Esophagus muscularis mucosa (tissue), 4 donors: ENCODE data around the gene LETM1. TPM values are rescaled to one million over a fixed set of nuclear protein-coding genes. Genes with fewer than 3 reads are reported as not detected.

Experiments
- DNase-seq: peaks from one replicate; pipeline ENCODE4 v3.0.0-alpha.2; 2017; ENCODE audit errors: extremely low spot score
- H3K27ac ChIP-seq, 4 donors: fragments of 200-600 bp; sonication (generic); replicated peaks in 1 of 4; 1 replicate in 3 of 4; 2 replicates in 1 of 4; pipeline ENCODE4 v1.5.1; 2016 to 2019; ENCODE audit warnings: mild to moderate bottlenecking in 1 of 4
- H3K27me3 ChIP-seq, 4 donors: fragments of 200-600 bp; sonication (generic); one replicate each; pipeline versions ENCODE4 v1.5.1 to v1.6.0; 2016 to 2019
- H3K36me3 ChIP-seq, 4 donors: fragments of 200-600 bp; sonication (generic); one replicate each; pipeline ENCODE4 v1.5.1; 2016 to 2019
- H3K4me1 ChIP-seq, 4 donors: fragments of 200-600 bp; sonication (generic); one replicate each; pipeline ENCODE4 v1.5.1; 2016 to 2019
- H3K4me3 ChIP-seq, 4 donors: fragments of 200-600 bp; sonication (generic); 1 replicate in 2 of 4; 2 replicates in 2 of 4; pipeline ENCODE4 v1.5.1; 2016 to 2019; ENCODE audit warnings: mild to moderate bottlenecking in 4 of 4, moderate library complexity in 1 of 4
- H3K9me3 ChIP-seq, 4 donors: fragments of 200-600 bp; sonication (generic); 1 replicate in 3 of 4; 2 replicates in 1 of 4; pipeline ENCODE4 v1.5.1; 2016 to 2019
- EP300 ChIP-seq: sonication (generic); formaldehyde crosslinking; IDR thresholded peaks from one replicate; pipeline ENCODE4 v1.6.1; 2017; ENCODE audit warnings: antibody characterized with exemption
- POLR2A ChIP-seq: fragments of 450-650 bp; IDR thresholded peaks from one replicate; pipeline ENCODE4 v1.6.1; 2017; ENCODE audit warnings: antibody characterized with exemption, moderate library complexity, mild to moderate bottlenecking, low read depth
- POLR2AphosphoS5 ChIP-seq, 2 donors: sonication (generic); formaldehyde crosslinking; IDR thresholded peaks; one replicate each; pipeline ENCODE4 v1.6.1; 2017; ENCODE audit warnings: antibody characterized with exemption in 2 of 2
- WGBS: methylation state at CpG from one replicate; pipeline ENCODE4 v1.1.5; 2018; 5-methylcytosine and 5-hydroxymethylcytosine counted together
- intact Hi-C: fragments of 100-400 bp; cut with DNase I; formaldehyde crosslinking; loops from one replicate; pipeline ENCODE4 v1.15.1; 2023
- total RNA-seq, 4 donors: library from RNA; depleted of rRNA; stranded (reverse); fragments of >200 nt; gene quantifications; one replicate each; pipeline versions ENCODE4 v1.1.0 to v1.2.1, GENCODE V29; 2016
- TF ChIP-seq, protein P1 (sequence below), 3 experiments: fragments of 200-600 bp in 2 of 3; fragments of 450-650 bp in 1 of 3; sonication (generic) in 2 of 3; IDR thresholded peaks; one replicate each; pipeline ENCODE4 v1.5.1; 2017 to 2019; ENCODE audit warnings: antibody characterized with exemption in 3 of 3, mild to moderate bottlenecking in 2 of 3, moderate library complexity in 1 of 3

LETM1 gene
- total RNA-seq, 4 donors from 2014 or later = 23.7 to 34.7 (median 33.3) TPM

DNA sequence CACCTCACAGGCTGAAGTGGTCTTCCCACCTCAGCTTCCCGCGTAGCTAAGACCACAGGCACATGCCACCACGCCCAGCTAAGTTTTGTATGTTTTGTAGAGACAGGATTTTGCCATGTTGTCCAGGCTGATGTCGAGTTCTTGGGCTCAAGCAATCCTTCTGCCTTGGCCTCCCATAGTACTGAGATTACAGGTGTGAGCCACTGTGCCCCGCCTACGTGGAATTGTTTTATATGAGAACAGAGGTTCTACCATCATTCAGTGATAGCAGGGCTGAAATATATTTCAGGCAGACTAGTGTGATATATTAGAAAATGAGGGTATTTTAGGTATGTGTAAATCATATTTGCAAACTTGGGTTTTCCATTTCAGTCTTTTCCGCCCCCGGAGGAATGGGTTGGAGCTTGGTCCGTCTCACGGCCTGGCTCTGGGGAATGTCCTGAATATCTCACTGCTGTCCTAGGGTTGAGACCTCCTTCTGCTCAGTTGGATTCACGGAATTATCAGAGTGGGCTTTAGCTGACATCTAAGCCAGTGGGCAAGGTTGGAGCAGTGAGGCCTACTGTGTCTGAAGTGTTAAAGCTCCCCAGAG is 35.1 kb upstream of the LETM1 start:
- Histone ChIP-seq H3K27ac (no peak overlapping the region), H3K4me1 (peaks cover 0 to 6% (median 0%) of the 10 kb centered on the region in 4 donors), H3K4me3 (no peak overlapping the region), H3K27me3 (no peaks in the 10 kb centered on the region), H3K36me3 (no peaks in the 10 kb centered on the region), H3K9me3 (no peaks in the 10 kb centered on the region)
- DNase-seq = no peak
- TF ChIP-seq EP300 = no peak
- TF ChIP-seq POLR2AphosphoS5 (IDR thresholded peaks at IDR 0.05) = no peak
- no peak for TF ChIP-seq POLR2A
- TF ChIP-seq, protein P1, sequence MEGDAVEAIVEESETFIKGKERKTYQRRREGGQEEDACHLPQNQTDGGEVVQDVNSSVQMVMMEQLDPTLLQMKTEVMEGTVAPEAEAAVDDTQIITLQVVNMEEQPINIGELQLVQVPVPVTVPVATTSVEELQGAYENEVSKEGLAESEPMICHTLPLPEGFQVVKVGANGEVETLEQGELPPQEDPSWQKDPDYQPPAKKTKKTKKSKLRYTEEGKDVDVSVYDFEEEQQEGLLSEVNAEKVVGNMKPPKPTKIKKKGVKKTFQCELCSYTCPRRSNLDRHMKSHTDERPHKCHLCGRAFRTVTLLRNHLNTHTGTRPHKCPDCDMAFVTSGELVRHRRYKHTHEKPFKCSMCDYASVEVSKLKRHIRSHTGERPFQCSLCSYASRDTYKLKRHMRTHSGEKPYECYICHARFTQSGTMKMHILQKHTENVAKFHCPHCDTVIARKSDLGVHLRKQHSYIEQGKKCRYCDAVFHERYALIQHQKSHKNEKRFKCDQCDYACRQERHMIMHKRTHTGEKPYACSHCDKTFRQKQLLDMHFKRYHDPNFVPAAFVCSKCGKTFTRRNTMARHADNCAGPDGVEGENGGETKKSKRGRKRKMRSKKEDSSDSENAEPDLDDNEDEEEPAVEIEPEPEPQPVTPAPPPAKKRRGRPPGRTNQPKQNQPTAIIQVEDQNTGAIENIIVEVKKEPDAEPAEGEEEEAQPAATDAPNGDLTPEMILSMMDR (IDR thresholded peaks at IDR 0.05) = no peak
- 97% methylated on average over 11 of the region's 11 CpGs for WGBS
- intact Hi-C loops = no loop called here

DNA sequence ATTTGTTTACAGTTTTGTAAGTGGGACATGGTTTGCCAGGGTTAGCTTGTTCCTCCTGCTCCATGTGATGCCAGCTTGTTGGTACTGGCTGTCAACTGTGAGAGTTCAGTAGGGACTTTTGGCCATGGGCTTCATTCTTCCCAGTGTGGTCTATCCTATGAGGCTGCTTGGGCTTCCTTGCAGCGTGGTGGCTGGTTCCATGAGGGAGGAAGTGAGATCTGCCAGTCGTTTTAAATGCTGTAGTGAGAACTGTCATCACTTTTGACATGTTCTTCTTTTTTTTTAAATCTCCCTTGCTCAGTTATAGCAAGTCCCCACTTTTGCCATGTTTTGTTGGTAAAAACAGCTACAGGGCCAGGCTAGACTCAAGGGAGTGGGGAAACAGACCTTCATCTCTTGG is 31.1 kb upstream of the LETM1 start:
- Histone ChIP-seq H3K9me3 (no peaks in the 10 kb centered on the region), H3K36me3 (no peaks in the 10 kb centered on the region), H3K4me3 (no peak overlapping the region), H3K27me3 (no peaks in the 10 kb centered on the region), H3K4me1 (peaks cover 0 to 6% (median 3%) of the 10 kb centered on the region in 4 donors), H3K27ac (no peak overlapping the region)
- TF ChIP-seq EP300 (no peak), POLR2A (no peak), POLR2AphosphoS5 (IDR thresholded peaks at IDR 0.05) (no peak)
- TF ChIP-seq, protein P1 (IDR thresholded peaks at IDR 0.05) = no peak
- no peak for DNase-seq
- 72% methylated on average over 2 of the region's 2 CpGs for WGBS
- intact Hi-C loops = no loop called here

DNA sequence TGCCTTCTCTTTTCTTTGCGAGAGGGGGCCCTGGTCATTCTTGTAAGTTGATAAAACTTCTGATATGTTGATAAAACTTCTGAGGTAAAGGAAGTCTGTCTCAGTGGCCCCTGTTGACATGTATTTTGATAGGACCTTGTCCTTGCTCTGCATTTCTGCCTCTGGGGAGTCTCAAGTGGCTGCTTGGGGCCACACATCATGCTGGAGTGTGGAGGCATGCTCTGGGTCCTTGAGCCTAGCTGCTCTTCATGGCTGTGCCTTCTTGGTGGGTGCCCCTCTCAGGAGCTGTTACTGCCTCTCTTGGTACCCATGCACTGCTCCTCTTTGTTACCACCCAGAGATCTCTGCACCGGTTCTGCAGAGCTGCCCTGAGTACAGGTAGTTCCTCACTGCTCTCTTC is 29.5 kb upstream of the LETM1 start:
- H3K9me3 ChIP-seq = no peaks in the 10 kb centered on the region
- no peak overlapping the region for H3K27ac ChIP-seq
- no peaks in the 10 kb centered on the region for H3K36me3 ChIP-seq
- H3K27me3 ChIP-seq = no peaks in the 10 kb centered on the region
- 94% methylated on average over 2 of the region's 2 CpGs for WGBS
- intact Hi-C loops = no loop called here
- DNase-seq = no peak
- H3K4me3 ChIP-seq = no peak overlapping the region
- H3K4me1 ChIP-seq = peaks cover 0 to 6% (median 3%) of the 10 kb centered on the region in 4 donors
- TF ChIP-seq POLR2AphosphoS5 (IDR thresholded peaks at IDR 0.05) (no peak), POLR2A (no peak), EP300 (no peak)
- TF ChIP-seq, protein P1 (IDR thresholded peaks at IDR 0.05) = no peak

DNA sequence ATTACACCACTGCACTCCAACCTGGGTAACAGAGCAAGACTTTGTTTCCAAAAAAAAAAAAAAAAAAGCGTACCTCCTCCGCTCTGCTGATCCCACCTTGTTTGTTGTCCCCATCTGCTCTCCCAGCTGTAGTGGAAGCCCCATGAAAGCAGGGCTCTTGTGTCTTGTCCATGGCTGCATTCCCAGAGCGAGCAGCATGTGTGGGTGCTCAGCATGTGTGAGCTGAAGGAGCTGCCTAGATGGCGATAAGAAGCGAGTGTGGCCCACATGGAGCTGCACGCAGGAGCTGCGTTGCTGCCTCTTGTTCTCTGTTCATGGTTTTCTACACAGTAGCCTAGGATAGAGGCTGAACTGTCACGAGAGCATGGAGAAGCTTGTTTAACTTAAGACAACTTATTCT is 27.6 kb upstream of the LETM1 start:
- Histone ChIP-seq H3K27ac (no peak overlapping the region), H3K4me1 (peaks cover 0 to 6% (median 3%) of the 10 kb centered on the region in 4 donors), H3K9me3 (no peaks in the 10 kb centered on the region), H3K27me3 (no peaks in the 10 kb centered on the region), H3K36me3 (no peaks in the 10 kb centered on the region), H3K4me3 (no peak overlapping the region)
- intact Hi-C loops = no loop called here
- DNase-seq = no peak
- WGBS = 87% methylated on average over 8 of the region's 8 CpGs
- TF ChIP-seq EP300 (no peak), POLR2A (no peak)
- TF ChIP-seq, protein P1 (IDR thresholded peaks at IDR 0.05) = no peak

DNA sequence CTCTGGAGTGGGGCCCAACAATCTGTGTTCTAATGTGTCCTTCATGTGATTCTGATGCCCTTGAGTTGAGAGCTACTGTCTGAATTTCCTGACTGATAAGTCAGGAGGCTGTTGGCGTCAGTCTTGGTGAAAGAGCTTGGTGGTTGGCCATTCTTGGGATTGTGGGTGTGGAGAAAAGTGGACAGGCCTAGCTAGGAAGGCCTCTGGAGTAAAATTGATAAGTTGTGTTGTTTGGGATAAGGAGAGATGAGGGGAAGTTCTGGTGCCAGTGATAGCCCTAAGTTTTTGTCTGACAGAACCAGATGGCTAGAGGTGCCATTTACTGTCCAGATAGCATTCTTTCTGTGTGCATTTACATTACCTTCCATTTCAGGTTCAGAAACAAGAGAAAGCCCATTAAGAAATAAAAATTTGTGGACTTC is 26.9 kb upstream of the LETM1 start:
- DNase-seq = no peak
- H3K36me3 ChIP-seq = no peaks in the 10 kb centered on the region
- peaks cover 0 to 7% (median 3%) of the 10 kb centered on the region in 4 donors for H3K4me1 ChIP-seq
- no peak overlapping the region for H3K27ac ChIP-seq
- H3K27me3 ChIP-seq = no peaks in the 10 kb centered on the region
- H3K4me3 ChIP-seq = no peak overlapping the region
- H3K9me3 ChIP-seq = no peaks in the 10 kb centered on the region
- TF ChIP-seq, protein P1 (IDR thresholded peaks at IDR 0.05) = no peak
- TF ChIP-seq POLR2AphosphoS5 (IDR thresholded peaks at IDR 0.05) (no peak), EP300 (no peak), POLR2A (no peak)
- intact Hi-C loops = no loop called here
- 88% methylated on average over 1 of the region's 1 CpG for WGBS
